ENCODE measurements around the gene CRHR2. TPM values are rescaled to one million over a fixed set of nuclear protein-coding genes. Genes with fewer than 3 reads are reported as not detected.

Gene CRHR2
- total RNA-seq, 1 experiment from 2014 or later, result not detected

DNA sequence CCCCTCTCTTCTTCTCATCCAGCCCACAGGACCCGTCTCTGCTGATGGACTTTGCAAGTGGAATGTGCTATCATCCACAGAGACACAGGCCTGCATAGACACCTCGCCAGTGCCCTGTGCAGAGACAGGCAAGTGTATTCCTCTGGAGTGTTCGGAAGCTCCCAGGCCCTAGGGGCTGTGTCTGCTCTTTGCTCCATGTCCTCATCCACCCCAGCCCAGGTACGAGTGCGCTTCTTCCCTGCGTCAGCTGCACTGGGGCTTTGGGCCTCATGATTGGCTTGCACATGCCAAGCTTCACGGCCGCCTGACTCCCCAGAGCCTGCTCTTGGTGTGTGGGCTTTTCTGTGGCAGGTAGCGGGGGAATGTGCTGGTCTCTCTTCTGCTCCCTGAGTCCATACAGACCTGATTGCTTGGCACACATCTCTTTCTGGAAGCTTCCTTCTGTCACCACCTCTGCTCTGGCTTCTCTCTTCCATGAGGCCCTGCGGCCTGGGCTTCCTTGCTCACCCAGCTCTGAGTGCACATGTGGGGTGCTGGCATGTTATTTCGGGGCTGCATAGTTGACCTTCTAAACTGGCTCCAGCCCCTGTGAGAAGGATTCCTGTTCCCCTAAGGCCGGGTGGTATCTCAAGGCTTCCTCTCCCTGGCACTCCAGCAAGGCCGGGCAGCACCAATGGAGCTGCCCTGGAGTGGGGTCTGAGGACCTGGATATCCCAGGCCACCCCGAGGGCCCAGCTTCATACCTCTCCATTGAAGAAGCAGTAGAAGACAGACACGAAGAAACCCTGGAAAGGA lies 27.8 kb downstream of the CRHR2 start:
- Histone ChIP-seq H3K27me3 (ENCODE audit: low read length) (no peaks in the 10 kb centered on the region), H3K27ac (ENCODE audit: low read length) (no peak overlapping the region), H3K36me3 (ENCODE audit: insufficient read depth, low read length) (no peaks in the 10 kb centered on the region), H3K79me2 (ENCODE audit: low read length) (no peaks in the 10 kb centered on the region), H3K9ac (ENCODE audit: low read length) (no peak overlapping the region), H4K20me1 (ENCODE audit: insufficient read depth, low read depth, low read length) (0 out of 2 replicates have a peak, but pooled peaks cover 3% of the 10 kb centered on the region), H3K4me3 (ENCODE audit: low read length) (no peak overlapping the region), H3K9me2 (replicated peaks; ENCODE audit: insufficient read depth, low read length) (no peaks in the 10 kb centered on the region), H3K9me3 (ENCODE audit: low read length) (no peaks in the 10 kb centered on the region), H3K4me2 (ENCODE audit: low read depth, low read length, poor library complexity, severe bottlenecking) (no peak overlapping the region), H3K4me1 (ENCODE audit: low read length) (no peaks in the 10 kb centered on the region), H2AFZ (ENCODE audit: low read length) (no peak overlapping the region)
- DNase-seq, result no peak

DNA sequence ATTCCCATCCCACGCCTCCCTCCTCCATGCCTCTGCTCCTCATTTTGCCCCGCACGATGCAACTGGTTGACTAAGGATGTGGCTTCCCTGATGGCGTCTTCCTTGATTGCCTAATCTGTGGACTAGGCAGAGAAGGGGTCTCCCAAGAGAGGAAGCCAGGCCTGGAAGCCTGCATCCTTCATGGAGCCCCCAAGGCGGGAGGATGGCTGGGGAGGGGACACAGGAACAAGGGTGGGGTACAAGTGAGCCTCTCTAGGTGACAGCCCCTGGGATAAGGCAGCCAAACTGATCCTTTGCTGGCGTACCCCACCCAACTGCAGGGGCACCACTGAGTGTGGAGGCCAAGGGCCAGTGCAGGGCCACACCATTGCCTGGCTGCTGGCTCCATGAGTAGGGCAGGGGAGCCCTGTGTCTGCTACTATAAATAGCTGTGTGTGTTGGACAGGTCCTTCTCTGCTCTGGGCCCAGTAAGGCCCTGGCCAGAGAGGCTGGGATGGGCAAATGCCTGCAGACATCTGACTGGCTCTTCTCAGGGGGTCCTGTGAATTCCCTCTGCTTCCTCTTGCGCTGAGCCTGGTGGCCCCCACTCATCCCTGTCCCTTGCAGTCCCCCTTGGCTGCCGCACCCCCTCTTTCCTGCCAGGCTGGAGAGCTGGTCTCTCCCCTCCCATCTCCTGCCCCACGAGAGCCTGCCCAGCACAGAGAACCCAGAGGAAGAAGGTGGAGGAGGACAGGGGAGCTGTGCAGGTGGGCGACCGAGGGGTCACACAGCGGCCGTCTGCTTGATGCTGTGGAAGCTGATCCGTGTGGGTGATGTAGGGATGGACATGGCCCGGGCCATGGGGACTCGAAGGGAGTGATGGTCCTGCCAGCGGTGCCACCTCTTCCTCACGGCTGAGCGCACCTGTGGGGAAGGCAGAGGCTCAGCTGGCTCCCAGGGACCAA lies 29.3 kb downstream of the CRHR2 start:
- Histone ChIP-seq H3K9me2 (replicated peaks; ENCODE audit: insufficient read depth, low read length) (no peaks in the 10 kb centered on the region), H3K9me3 (ENCODE audit: low read length) (no peaks in the 10 kb centered on the region), H4K20me1 (ENCODE audit: insufficient read depth, low read depth, low read length) (0 out of 2 replicates have a peak, but pooled peaks cover 3% of the 10 kb centered on the region), H3K79me2 (ENCODE audit: low read length) (no peaks in the 10 kb centered on the region), H3K27ac (ENCODE audit: low read length) (no peak overlapping the region), H2AFZ (ENCODE audit: low read length) (no peak overlapping the region), H3K27me3 (ENCODE audit: low read length) (no peaks in the 10 kb centered on the region), H3K4me3 (ENCODE audit: low read length) (no peak overlapping the region), H3K4me2 (ENCODE audit: low read depth, low read length, poor library complexity, severe bottlenecking) (no peak overlapping the region), H3K9ac (ENCODE audit: low read length) (no peak overlapping the region), H3K36me3 (ENCODE audit: insufficient read depth, low read length) (no peaks in the 10 kb centered on the region), H3K4me1 (ENCODE audit: low read length) (no peaks in the 10 kb centered on the region)
- no peak for DNase-seq

DNA sequence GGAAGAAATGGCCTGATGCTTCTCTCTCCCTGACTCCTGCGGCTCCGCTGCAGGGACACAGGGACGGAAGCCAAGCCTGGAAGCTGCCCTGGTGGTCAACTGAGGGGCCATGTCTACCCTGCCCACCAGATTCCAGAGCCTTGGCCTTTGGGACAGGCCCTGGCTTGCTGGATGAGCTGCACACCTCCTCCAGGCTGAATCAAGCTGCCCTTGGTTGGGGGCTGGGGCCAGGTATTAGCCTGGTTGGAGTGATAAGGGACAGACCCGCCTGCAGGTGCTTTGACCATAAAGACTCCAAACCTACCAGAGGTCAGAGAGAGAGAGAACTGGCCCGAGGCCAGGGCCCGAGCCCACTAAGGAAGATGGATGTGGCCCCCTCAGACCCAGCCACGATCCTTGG lies 30.1 kb downstream of the CRHR2 start:
- H3K27ac ChIP-seq (ENCODE audit: low read length), result no peak overlapping the region
- H3K36me3 ChIP-seq (ENCODE audit: insufficient read depth, low read length), result no peaks in the 10 kb centered on the region
- DNase-seq, result no peak
- no peak overlapping the region for H3K4me2 ChIP-seq (ENCODE audit: low read depth, low read length, poor library complexity, severe bottlenecking)
- no peak overlapping the region for H2AFZ ChIP-seq (ENCODE audit: low read length)
- H3K9ac ChIP-seq (ENCODE audit: low read length), result no peak overlapping the region
- H3K79me2 ChIP-seq (ENCODE audit: low read length), result no peaks in the 10 kb centered on the region
- no peaks in the 10 kb centered on the region for H3K4me1 ChIP-seq (ENCODE audit: low read length)
- no peak overlapping the region for H3K4me3 ChIP-seq (ENCODE audit: low read length)
- no peaks in the 10 kb centered on the region for H3K9me2 ChIP-seq (replicated peaks; ENCODE audit: insufficient read depth, low read length)
- no peaks in the 10 kb centered on the region for H3K9me3 ChIP-seq (ENCODE audit: low read length)
- H4K20me1 ChIP-seq (ENCODE audit: insufficient read depth, low read depth, low read length), result 0 out of 2 replicates have a peak, but pooled peaks cover 3% of the 10 kb centered on the region
- no peaks in the 10 kb centered on the region for H3K27me3 ChIP-seq (ENCODE audit: low read length)

DNA sequence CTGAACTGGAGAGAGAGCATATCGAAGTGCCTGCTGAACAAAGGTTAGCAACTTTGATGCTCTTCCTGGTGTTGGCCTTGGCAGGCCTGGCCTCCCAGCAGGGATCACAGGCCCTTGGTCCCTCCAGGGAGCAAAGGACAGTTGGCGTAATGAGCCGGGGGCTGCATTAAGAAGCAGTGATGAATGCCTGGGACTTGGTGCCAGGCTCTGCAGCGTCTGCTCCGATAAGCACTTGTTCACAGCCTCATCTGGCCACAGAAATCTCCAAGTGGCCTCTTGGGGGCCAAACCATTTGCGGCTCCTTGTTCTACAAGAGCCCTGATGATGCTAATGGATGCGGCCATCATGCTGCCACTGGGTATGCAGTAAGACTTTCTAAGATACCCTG lies 31.8 kb downstream of the CRHR2 start:
- Histone ChIP-seq H3K27ac (ENCODE audit: low read length) (no peak overlapping the region), H3K4me2 (ENCODE audit: low read depth, low read length, poor library complexity, severe bottlenecking) (no peak overlapping the region), H3K9me3 (ENCODE audit: low read length) (no peaks in the 10 kb centered on the region), H3K9ac (ENCODE audit: low read length) (no peak overlapping the region), H3K79me2 (ENCODE audit: low read length) (no peaks in the 10 kb centered on the region), H3K27me3 (ENCODE audit: low read length) (no peaks in the 10 kb centered on the region), H3K36me3 (ENCODE audit: insufficient read depth, low read length) (peaks cover 2% of the 10 kb centered on the region; the same call in 1 of the 2 replicates), H4K20me1 (ENCODE audit: insufficient read depth, low read depth, low read length) (no peaks in the 10 kb centered on the region), H2AFZ (ENCODE audit: low read length) (no peak overlapping the region), H3K9me2 (replicated peaks; ENCODE audit: insufficient read depth, low read length) (no peaks in the 10 kb centered on the region), H3K4me1 (ENCODE audit: low read length) (no peaks in the 10 kb centered on the region), H3K4me3 (ENCODE audit: low read length) (no peak overlapping the region)
- DNase-seq, result no peak

DNA sequence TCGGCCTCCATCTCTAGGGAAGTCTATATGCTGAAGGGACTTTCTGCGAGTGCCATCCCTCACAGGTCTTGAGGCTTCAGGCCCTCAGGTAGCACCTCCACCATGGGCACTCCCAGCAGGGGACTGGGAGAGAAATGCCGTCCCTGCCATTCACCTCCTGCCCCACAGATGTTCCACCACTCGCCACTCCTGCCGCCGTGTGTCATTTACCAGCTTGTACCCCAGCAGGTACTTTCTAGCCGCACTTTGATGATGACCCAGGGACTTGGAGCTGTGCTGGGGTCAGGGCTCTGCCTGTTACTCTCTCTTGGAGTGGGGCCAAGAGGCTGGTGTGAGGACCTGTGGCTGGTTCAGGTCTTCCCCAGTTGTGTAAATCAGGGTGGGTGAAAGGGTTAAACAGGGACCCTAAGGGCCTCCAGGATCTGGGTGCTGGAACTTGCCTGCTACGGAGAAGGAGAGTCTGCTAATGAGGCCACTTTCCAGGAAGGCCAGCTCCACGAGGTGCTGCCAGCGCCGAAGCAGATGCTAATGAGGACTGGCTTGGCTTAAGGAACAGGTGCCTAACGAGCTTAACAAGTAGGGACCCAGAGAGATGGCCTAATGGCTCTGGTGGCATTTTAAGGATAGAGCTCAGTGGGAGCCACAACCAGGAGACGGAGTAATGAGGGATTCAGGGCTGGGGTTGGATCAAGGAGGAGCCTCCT lies 32.4 kb downstream of the CRHR2 start:
- Histone ChIP-seq H3K4me3 (ENCODE audit: low read length) (no peak overlapping the region), H3K36me3 (ENCODE audit: insufficient read depth, low read length) (peaks cover 6% of the 10 kb centered on the region; the same call in 1 of the 2 replicates), H3K27ac (ENCODE audit: low read length) (no peak overlapping the region), H3K9me3 (ENCODE audit: low read length) (no peaks in the 10 kb centered on the region), H4K20me1 (ENCODE audit: insufficient read depth, low read depth, low read length) (no peaks in the 10 kb centered on the region), H3K27me3 (ENCODE audit: low read length) (no peaks in the 10 kb centered on the region), H3K9ac (ENCODE audit: low read length) (no peak overlapping the region), H3K4me2 (ENCODE audit: low read depth, low read length, poor library complexity, severe bottlenecking) (no peak overlapping the region), H3K4me1 (ENCODE audit: low read length) (no peaks in the 10 kb centered on the region), H3K79me2 (ENCODE audit: low read length) (0 out of 2 replicates have a peak, but pooled peaks cover 3% of the 10 kb centered on the region), H3K9me2 (replicated peaks; ENCODE audit: insufficient read depth, low read length) (no peaks in the 10 kb centered on the region), H2AFZ (ENCODE audit: low read length) (no peak overlapping the region)
- DNase-seq, result no peak

DNA sequence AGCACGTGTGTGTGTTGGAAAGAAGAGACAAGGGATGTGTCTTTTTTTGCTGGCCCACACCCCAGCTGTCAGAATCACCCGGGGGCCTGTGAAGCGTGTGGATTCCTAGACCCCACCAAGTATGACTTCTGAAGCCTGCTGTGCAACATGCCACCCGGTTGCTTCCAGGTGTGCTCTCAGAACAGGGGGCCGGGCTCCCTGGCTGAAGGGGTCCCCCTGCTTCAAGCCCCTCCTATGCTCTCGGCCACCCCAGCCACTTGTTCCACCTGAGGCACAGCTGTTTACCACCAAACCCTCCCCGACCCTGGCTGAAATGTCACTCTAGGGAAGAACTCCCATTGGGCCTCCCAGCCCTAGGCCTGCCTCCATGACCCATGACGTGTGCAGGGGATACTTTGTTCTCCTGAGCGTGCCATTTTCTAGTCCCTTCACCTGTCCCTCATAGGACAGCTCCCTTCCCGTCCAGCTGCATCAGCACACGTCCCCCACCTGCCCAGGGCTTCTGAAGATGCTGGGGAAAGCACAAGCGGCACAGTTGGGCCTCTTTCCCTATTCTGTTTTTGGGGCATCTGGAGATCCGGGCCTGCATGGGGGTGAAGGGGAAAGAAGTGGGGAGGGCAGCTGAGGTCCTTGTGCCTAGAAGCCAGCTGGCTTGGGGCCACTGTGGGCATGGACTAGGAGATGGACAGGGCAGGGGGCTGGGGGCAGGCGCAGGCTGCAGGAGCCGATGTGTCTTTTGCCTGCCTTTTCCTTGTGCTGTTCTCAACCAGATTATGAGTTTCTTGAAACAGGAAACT lies 33.3 kb downstream of the CRHR2 start:
- Histone ChIP-seq H3K27me3 (ENCODE audit: low read length) (no peaks in the 10 kb centered on the region), H3K36me3 (ENCODE audit: insufficient read depth, low read length) (peaks cover 13% of the 10 kb centered on the region), H3K4me3 (ENCODE audit: low read length) (no peak overlapping the region), H3K9ac (ENCODE audit: low read length) (no peak overlapping the region), H3K79me2 (ENCODE audit: low read length) (peaks cover 10% of the 10 kb centered on the region), H3K9me3 (ENCODE audit: low read length) (no peaks in the 10 kb centered on the region), H4K20me1 (ENCODE audit: insufficient read depth, low read depth, low read length) (no peaks in the 10 kb centered on the region), H3K4me2 (ENCODE audit: low read depth, low read length, poor library complexity, severe bottlenecking) (no peak overlapping the region), H2AFZ (ENCODE audit: low read length) (no peak overlapping the region), H3K4me1 (ENCODE audit: low read length) (peaks cover 5% of the 10 kb centered on the region), H3K9me2 (replicated peaks; ENCODE audit: insufficient read depth, low read length) (no peaks in the 10 kb centered on the region), H3K27ac (ENCODE audit: low read length) (no peak overlapping the region)
- DNase-seq, result no peak

DNA sequence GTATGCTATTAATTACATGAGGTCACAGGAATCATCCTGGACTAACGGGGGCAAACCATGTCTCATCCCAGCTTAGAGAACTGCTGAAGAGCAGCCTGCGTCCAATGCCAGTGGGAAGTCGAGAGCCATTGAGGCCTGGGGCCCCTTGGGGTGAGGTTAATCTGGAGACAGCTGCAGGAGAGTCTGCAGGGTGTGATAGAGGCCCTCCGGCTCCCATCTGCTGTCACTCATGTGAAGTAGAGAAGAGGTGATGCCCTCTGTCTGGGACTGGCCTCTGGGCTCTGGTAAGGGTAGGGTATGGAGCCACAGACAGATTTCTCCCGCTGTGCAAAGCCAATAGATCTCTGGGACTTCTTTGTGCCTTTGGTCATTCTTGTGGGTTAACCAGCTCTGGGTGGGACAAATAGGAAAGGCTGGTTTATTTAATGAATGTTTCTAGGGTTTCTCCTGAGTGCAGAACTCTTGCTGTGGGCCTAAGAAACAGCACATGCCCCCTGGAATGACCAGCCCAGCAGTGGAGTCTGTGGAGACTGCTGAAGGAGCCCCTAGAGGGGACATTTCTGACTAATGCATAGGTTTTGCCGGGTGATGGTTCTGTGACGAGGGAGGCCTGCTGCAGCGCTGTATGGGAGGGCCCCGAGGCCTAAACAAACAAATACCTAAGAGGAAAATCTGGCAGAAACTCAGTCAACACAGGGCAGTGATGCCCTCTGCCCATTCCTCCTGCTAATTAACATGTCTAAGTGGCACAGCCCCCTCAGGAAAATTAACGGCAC lies 34.5 kb downstream of the CRHR2 start:
- peaks cover 21% of the 10 kb centered on the region for H3K79me2 ChIP-seq (ENCODE audit: low read length)
- H3K4me2 ChIP-seq (ENCODE audit: low read depth, low read length, poor library complexity, severe bottlenecking), result no peak overlapping the region
- H4K20me1 ChIP-seq (ENCODE audit: insufficient read depth, low read depth, low read length), result no peaks in the 10 kb centered on the region
- H3K4me1 ChIP-seq (ENCODE audit: low read length), result peaks cover 17% of the 10 kb centered on the region
- H3K27me3 ChIP-seq (ENCODE audit: low read length), result no peaks in the 10 kb centered on the region
- no peak overlapping the region for H3K9ac ChIP-seq (ENCODE audit: low read length)
- H3K36me3 ChIP-seq (ENCODE audit: insufficient read depth, low read length), result peaks cover 15% of the 10 kb centered on the region
- no peaks in the 10 kb centered on the region for H3K9me2 ChIP-seq (replicated peaks; ENCODE audit: insufficient read depth, low read length)
- H3K27ac ChIP-seq (ENCODE audit: low read length), result no peak overlapping the region
- no peak overlapping the region for H3K4me3 ChIP-seq (ENCODE audit: low read length)
- no peaks in the 10 kb centered on the region for H3K9me3 ChIP-seq (ENCODE audit: low read length)
- no peak for DNase-seq
- no peak overlapping the region for H2AFZ ChIP-seq (ENCODE audit: low read length)
